Neuronal stem cell (in vitro differentiated cells): ENCODE results near the gene SERPINA1.
A peak's percentile ranks its signal among the peaks of the same experiment; 100 is the strongest.
"Not testable (repeated sequence)": the region's sequence is repeated elsewhere in the genome, so short reads cannot be mapped to it uniquely, and the experiment has no call there.

Source experiments
- DNase-seq: peaks from one replicate; pipeline ENCODE4 v3.0.0-alpha.2; 2013; ENCODE audit warnings: low spot score
- H2AFZ ChIP-seq: one replicate; pipeline ENCODE4 v1.6.1; 2013; ENCODE audit warnings: mild to moderate bottlenecking, low read length, inconsistent platforms
- H2AK5ac ChIP-seq: 2 replicates; pipeline ENCODE4 v1.6.1; 2013; ENCODE audit warnings: low read depth, mild to moderate bottlenecking, inconsistent platforms, low read length, moderate library complexity, mixed read lengths
- H2BK120ac ChIP-seq: 2 replicates; pipeline ENCODE4 v1.6.1; 2013; ENCODE audit warnings: low read depth, mild to moderate bottlenecking, inconsistent platforms, low read length, moderate library complexity, mixed read lengths
- H2BK12ac ChIP-seq: one replicate; pipeline ENCODE4 v1.6.1; 2013; ENCODE audit warnings: low read length, inconsistent platforms
- H2BK15ac ChIP-seq: 2 replicates; pipeline ENCODE4 v1.6.1; 2013; ENCODE audit warnings: mild to moderate bottlenecking, low read length, inconsistent platforms, mixed read lengths
- H2BK5ac ChIP-seq: one replicate; pipeline ENCODE4 v1.6.1; 2013; ENCODE audit warnings: inconsistent platforms, mild to moderate bottlenecking, low read length, moderate library complexity
- H3K14ac ChIP-seq: one replicate; pipeline ENCODE4 v1.6.1; 2013; ENCODE audit warnings: low read length, inconsistent platforms
- H3K18ac ChIP-seq: 2 replicates; pipeline ENCODE4 v1.6.1; 2013; ENCODE audit warnings: low read length, inconsistent platforms
- H3K23ac ChIP-seq: 2 replicates; pipeline ENCODE4 v1.6.1; 2013; ENCODE audit warnings: low read depth, mild to moderate bottlenecking, mixed read lengths, low read length, inconsistent platforms; ENCODE audit not compliant: poor library complexity
- H3K27ac ChIP-seq: replicated peaks from 3 replicates; pipeline ENCODE4 v1.5.1; 2013; ENCODE audit warnings: low read length, inconsistent platforms
- H3K27me3 ChIP-seq, 3 experiments: 2 replicates each; pipeline ENCODE4 v1.6.1; 2013; ENCODE audit warnings: low read length in 3 of 3, mild to moderate bottlenecking in 2 of 3, inconsistent platforms in 1 of 3, low read depth in 1 of 3, mixed read lengths in 1 of 3, moderate library complexity in 1 of 3; ENCODE audit not compliant: control insufficient read depth in 3 of 3, insufficient read depth in 3 of 3
- H3K36me3 ChIP-seq, 2 donors: replicated peaks in 1 of 2; 2 replicates each; pipeline ENCODE4 v1.6.1; 2013; ENCODE audit warnings: low read length in 2 of 2; ENCODE audit not compliant: control insufficient read depth in 2 of 2, insufficient read depth in 2 of 2
- H3K4ac ChIP-seq: 2 replicates; pipeline ENCODE4 v1.6.1; 2013; ENCODE audit warnings: inconsistent platforms, mild to moderate bottlenecking, low read length, moderate library complexity
- H3K4me1 ChIP-seq, 2 donors: 1 replicate in 1 of 2; 2 replicates in 1 of 2; pipeline ENCODE4 v1.6.1; 2013; ENCODE audit warnings: low read length in 2 of 2, low read depth in 1 of 2; ENCODE audit not compliant: control insufficient read depth in 2 of 2, insufficient read depth in 1 of 2
- H3K4me2 ChIP-seq: one replicate; pipeline ENCODE4 v1.6.1; 2013; ENCODE audit warnings: mild to moderate bottlenecking, low read length, inconsistent platforms; ENCODE audit not compliant: insufficient read depth, poor library complexity, severe bottlenecking
- H3K4me3 ChIP-seq, 2 donors: 2 replicates each; pipeline ENCODE4 v1.5.1; 2013; ENCODE audit warnings: low read length in 2 of 2, mild to moderate bottlenecking in 2 of 2, inconsistent platforms in 1 of 2, moderate library complexity in 1 of 2
- H3K79me1 ChIP-seq: one replicate; pipeline ENCODE4 v1.6.1; 2013; ENCODE audit warnings: low read depth, mild to moderate bottlenecking, inconsistent platforms, low read length, moderate library complexity
- H3K9ac ChIP-seq: one replicate; pipeline ENCODE4 v1.6.1; 2013; ENCODE audit warnings: mild to moderate bottlenecking, low read depth, low read length, inconsistent platforms; ENCODE audit not compliant: poor library complexity
- H3K9me3 ChIP-seq, 2 donors: replicated peaks in 1 of 2; 2 replicates each; pipeline versions ENCODE3 to v1.6.1; 2013; ENCODE audit warnings: low read length in 2 of 2, mild to moderate bottlenecking in 2 of 2, inconsistent platforms in 1 of 2, low read depth in 1 of 2, mixed read lengths in 1 of 2, moderate library complexity in 1 of 2; ENCODE audit not compliant: control insufficient read depth in 2 of 2, insufficient read depth in 1 of 2
- H4K8ac ChIP-seq: one replicate; pipeline ENCODE4 v1.6.1; 2013; ENCODE audit warnings: low read depth, mild to moderate bottlenecking, inconsistent platforms, low read length, moderate library complexity
- H4K91ac ChIP-seq: one replicate; pipeline ENCODE4 v1.6.1; 2013; ENCODE audit warnings: low read length, low read depth, mild to moderate bottlenecking, inconsistent platforms; ENCODE audit not compliant: poor library complexity
- WGBS, 2 donors: extraction: QIAGEN DNeasy Blood & Tissue Kit; methylation state at CpG; one replicate each; pipeline ENCODE4 v1.1.7; 2013; ENCODE audit warnings: missing lambda C conversion rate in 2 of 2, mixed read lengths in 1 of 2; ENCODE audit not compliant: insufficient read length in 2 of 2, insufficient replicate concordance in 1 of 2; ENCODE audit errors: extremely low coverage in 2 of 2; 5-methylcytosine and 5-hydroxymethylcytosine counted together

SERPINA1 gene

GRCh38 chr14:94372021-94372605, 16.3 kb downstream of the SERPINA1 start:
- Histone ChIP-seq H2BK15ac (no peak overlapping the region), H2AK5ac (peak overlapping the region; percentile 8), H3K4me3 (no peak overlapping the region), H3K9me3 (no peaks in the 10 kb centered on the region), H3K14ac (no peak overlapping the region), H4K91ac (no peak overlapping the region), H2BK12ac (no peak overlapping the region), H4K8ac (no peak overlapping the region), H2BK120ac (no peak overlapping the region), H3K27ac (no peak overlapping the region), H3K36me3 (no peaks in the 10 kb centered on the region), H3K9ac (no peak overlapping the region), H3K23ac (no peak overlapping the region), H3K4me1 (peaks cover 0 to 12% of the 10 kb centered on the region in 2 donors), H3K18ac (no peak overlapping the region), H2BK5ac (no peak overlapping the region), H3K4me2 (no peak overlapping the region), H2AFZ (no peak overlapping the region), H3K79me1 (no peaks in the 10 kb centered on the region), H3K27me3 (no peaks in the 10 kb centered on the region), H3K4ac (no peak overlapping the region)
- WGBS, 2 donors: no CpG with 5 or more reads among the region's 13 CpGs
- DNase-seq: no peak

- no peak overlapping the region for H3K4ac ChIP-seq
- no peak overlapping the region for H2BK15ac ChIP-seq
- no peak overlapping the region for H3K27ac ChIP-seq
- H4K8ac ChIP-seq: peak overlapping the region; percentile 27
- H3K4me3 ChIP-seq: no peak overlapping the region
- no peak overlapping the region for H2BK12ac ChIP-seq
- no peak overlapping the region for H2AFZ ChIP-seq
- no peak for DNase-seq
- H3K4me1 ChIP-seq: peaks cover 0 to 10% of the 10 kb centered on the region in 2 donors
- WGBS, 2 donors: no CpG with 5 or more reads among the region's 6 CpGs
- no peak overlapping the region for H3K18ac ChIP-seq
- no peak overlapping the region for H2BK120ac ChIP-seq
- H3K23ac ChIP-seq: no peak overlapping the region
- no peak overlapping the region for H4K91ac ChIP-seq
- H3K4me2 ChIP-seq: no peak overlapping the region
- H3K9me3 ChIP-seq: no peaks in the 10 kb centered on the region
- H3K14ac ChIP-seq: no peak overlapping the region
- H3K9ac ChIP-seq: no peak overlapping the region
- H2AK5ac ChIP-seq: no peak overlapping the region
- H2BK5ac ChIP-seq: no peak overlapping the region
- no peaks in the 10 kb centered on the region for H3K36me3 ChIP-seq
- no peaks in the 10 kb centered on the region for H3K79me1 ChIP-seq
- H3K27me3 ChIP-seq: no peaks in the 10 kb centered on the region
Observed at GRCh38 chr14:94370524-94370910, 17.9 kb downstream of the SERPINA1 start.

GRCh38 chr14:94369766-94370523, 18.5 kb downstream of the SERPINA1 start:
- not testable (repeated sequence) for H3K4me3 ChIP-seq, H3K18ac ChIP-seq, H3K9me3 ChIP-seq, H2BK12ac ChIP-seq, H2AK5ac ChIP-seq, DNase-seq, H3K4me2 ChIP-seq, H3K36me3 ChIP-seq, H3K79me1 ChIP-seq, H3K27me3 ChIP-seq, H3K4me1 ChIP-seq, H2AFZ ChIP-seq, H4K8ac ChIP-seq, H3K9ac ChIP-seq, H3K14ac ChIP-seq, H2BK5ac ChIP-seq, H2BK15ac ChIP-seq, H4K91ac ChIP-seq, H2BK120ac ChIP-seq, H3K23ac ChIP-seq, H3K27ac ChIP-seq, H3K4ac ChIP-seq
- no CpG with 5 or more reads among the region's 22 CpGs for WGBS, 2 donors

GRCh38 chr14:94368956-94369355, 19.4 kb downstream of the SERPINA1 start:
- H2BK15ac ChIP-seq: no peak overlapping the region
- no peak overlapping the region for H3K18ac ChIP-seq
- no peak overlapping the region for H4K91ac ChIP-seq
- no CpG with 5 or more reads among the region's 7 CpGs for WGBS, 2 donors
- H3K79me1 ChIP-seq: no peaks in the 10 kb centered on the region
- DNase-seq: no peak
- peaks cover 0 to 3% of the 10 kb centered on the region in 2 donors for H3K4me1 ChIP-seq
- no peak overlapping the region for H3K4me2 ChIP-seq
- no peaks in the 10 kb centered on the region for H3K36me3 ChIP-seq
- no peak overlapping the region for H3K4me3 ChIP-seq
- H2BK120ac ChIP-seq: no peak overlapping the region
- no peaks in the 10 kb centered on the region for H3K9me3 ChIP-seq
- H2AK5ac ChIP-seq: no peak overlapping the region
- H3K9ac ChIP-seq: no peak overlapping the region
- no peak overlapping the region for H2BK5ac ChIP-seq
- no peak overlapping the region for H2AFZ ChIP-seq
- no peak overlapping the region for H3K4ac ChIP-seq
- H3K14ac ChIP-seq: no peak overlapping the region
- H4K8ac ChIP-seq: no peak overlapping the region
- no peak overlapping the region for H3K23ac ChIP-seq
- H3K27ac ChIP-seq: no peak overlapping the region
- H2BK12ac ChIP-seq: no peak overlapping the region
- H3K27me3 ChIP-seq: peaks cover 0 to 2% (median 0%) of the 10 kb centered on the region in 3 experiments
